Measurements from ENCODE around the gene CEP290.

CEP290 gene

DNA sequence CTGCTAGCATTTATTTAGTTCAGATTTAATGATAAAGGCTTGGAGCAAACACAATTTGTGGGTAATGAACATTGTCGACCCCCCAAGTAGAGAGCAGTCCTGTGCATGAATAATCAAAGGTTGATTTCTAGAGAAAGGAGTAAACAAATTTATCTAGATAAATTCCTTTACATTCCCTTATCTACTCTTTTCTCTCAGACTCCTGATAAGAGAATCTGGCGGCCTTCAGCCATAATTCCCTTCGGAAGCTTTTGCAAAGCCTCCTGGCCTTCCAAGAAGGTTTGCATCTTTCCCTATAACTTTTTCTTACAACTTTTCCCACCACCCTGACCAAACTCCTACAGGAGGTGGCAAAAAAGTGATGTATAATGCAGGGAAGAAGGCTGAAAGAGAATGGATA is 42.3 kb upstream of the CEP290 start:
- H3K4me3 ChIP-seq (ENCODE audit: low read depth, low read length), result no peak overlapping the region
- DNase-seq (ENCODE audit: low read depth), result no peak
- no peak for TF ChIP-seq CTCF (IDR thresholded peaks at IDR 0.05; ENCODE audit: insufficient read depth, low read depth, low read length, missing control alignments)

DNA sequence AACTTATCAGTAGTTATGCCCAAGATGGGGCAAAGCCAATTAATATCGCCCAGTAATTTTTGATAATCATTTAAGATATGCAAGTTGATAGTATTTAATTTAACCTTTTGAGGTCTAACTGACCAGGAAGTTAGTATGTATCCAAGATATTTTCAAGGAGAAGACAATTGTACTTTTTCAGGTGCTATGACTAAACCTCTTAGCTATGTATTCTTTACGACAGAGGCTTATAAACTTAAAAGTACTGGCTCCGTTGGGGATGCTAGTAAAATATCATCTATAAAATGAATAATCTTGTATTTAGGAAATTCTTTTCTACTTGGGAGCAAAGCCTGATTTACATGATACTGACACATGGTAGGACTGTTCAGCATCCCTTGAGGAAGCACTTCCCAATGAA is 40.5 kb upstream of the CEP290 start:
- no peak overlapping the region for H3K4me3 ChIP-seq (ENCODE audit: low read depth, low read length)
- no peak for DNase-seq (ENCODE audit: low read depth)
- no peak for TF ChIP-seq CTCF (IDR thresholded peaks at IDR 0.05; ENCODE audit: insufficient read depth, low read depth, low read length, missing control alignments)

DNA sequence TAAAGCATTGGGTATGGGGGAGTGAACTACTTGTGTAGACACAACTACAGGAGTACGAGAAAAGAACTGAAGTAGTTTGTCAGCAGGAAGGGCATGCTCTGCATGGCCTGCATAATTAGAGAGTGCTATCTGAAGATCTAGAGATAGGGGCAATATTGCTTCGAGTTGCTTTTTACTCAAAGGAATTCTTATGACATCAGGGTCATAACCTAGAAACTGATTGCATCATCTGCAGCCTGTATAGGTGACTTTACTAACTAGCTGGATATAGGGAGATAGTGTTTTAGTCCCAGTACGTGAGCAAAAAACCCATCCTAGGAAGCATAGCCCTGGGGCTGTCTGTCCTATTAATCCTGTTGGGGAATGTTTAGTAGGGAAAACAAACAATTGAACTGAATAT is 40.0 kb upstream of the CEP290 start:
- TF ChIP-seq CTCF (IDR thresholded peaks at IDR 0.05; ENCODE audit: insufficient read depth, low read depth, low read length, missing control alignments), result no peak

DNA sequence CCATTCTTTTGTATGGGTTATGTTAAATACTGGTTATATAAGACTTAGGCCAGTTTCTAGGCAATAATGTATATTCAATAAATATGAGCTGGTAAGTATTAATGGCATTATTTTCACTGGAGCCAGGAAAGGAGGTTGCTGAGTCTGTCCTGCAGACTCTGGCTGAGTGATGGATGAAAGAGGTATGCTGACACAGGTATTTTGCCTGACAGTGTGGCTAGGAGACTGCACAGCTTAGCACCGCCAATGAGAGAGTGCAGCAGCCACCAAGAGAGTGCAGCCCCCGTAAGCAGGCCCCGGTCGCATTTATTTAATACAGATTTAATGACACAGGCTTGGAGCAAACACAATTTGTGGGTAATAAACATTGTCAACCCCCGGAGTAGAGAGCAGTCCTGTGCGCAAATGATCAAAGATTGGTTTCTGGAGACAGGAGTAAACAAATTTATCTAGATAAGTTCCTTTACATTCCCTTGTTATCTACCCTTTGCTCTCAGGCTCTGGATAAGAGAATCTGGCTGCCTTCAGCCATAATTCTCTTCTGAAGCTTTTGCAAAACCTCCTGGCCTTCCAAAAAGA is 37.6 kb upstream of the CEP290 start:
- no peak overlapping the region for H3K4me3 ChIP-seq (ENCODE audit: low read depth, low read length)
- DNase-seq (ENCODE audit: low read depth), result no peak
- no peak for TF ChIP-seq CTCF (IDR thresholded peaks at IDR 0.05; ENCODE audit: insufficient read depth, low read depth, low read length, missing control alignments)

More for the DNA sequence above, 40.0 kb upstream of the CEP290 start:
- H3K4me3 ChIP-seq (ENCODE audit: low read depth, low read length), result no peak overlapping the region
- no peak for DNase-seq (ENCODE audit: low read depth)

- DNase-seq (ENCODE audit: low read depth), result no peak
- no peak overlapping the region for H3K4me3 ChIP-seq (ENCODE audit: low read depth, low read length)
- no peak for TF ChIP-seq CTCF (IDR thresholded peaks at IDR 0.05; ENCODE audit: insufficient read depth, low read depth, low read length, missing control alignments)
These were observed 33.7 kb upstream of the CEP290 start for GRCh38 chr12:88175544-88175943.

DNA sequence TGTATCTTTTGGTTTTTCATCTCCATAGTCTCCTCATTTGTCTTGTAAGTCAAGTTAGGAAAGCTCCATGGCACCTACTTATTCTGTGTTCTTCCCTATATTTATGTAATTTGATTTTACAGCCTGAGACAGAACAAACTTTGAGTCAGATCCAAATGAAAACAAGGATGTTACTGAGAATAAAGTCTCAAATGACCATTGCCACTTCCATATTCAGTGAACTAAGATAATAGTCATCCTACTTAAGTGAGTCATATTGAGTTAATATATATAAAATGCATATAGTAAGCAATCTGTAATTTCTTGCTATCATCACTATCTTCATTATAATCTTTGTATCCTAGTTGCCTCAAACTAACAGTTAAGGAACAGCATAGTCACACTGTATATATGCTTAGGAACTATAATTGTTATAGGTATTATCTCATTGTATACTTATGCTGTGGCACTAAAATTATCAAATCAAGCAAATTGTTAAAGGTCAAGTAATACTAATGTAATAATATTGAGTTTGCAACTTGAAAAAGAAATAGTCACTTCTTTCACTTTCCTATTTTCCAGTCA is 31.0 kb upstream of the CEP290 start:
- H3K4me3 ChIP-seq (ENCODE audit: low read depth, low read length), result no peak overlapping the region
- no peak for TF ChIP-seq CTCF (IDR thresholded peaks at IDR 0.05; ENCODE audit: insufficient read depth, low read depth, low read length, missing control alignments)
- no peak for DNase-seq (ENCODE audit: low read depth)

DNA sequence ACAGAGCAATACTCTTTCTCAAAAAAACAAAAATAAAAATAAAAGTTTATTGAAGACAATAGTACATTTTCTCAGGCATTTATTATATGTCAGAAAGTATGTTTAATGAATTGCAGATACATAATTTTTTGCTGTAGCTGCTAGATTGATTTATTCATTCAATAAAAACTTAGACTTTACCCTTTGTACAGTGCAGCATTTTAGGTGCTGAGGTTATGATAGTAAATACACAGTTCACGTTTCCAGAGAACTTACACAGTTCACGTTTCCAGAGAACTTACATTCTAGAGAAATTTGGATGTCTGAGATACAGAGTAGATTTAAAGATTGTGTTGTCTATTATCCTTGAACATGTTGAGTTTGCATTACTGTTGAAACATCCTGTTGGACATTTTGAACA is 25.5 kb upstream of the CEP290 start:
- no peak for DNase-seq (ENCODE audit: low read depth)
- no peak for TF ChIP-seq CTCF (IDR thresholded peaks at IDR 0.05; ENCODE audit: insufficient read depth, low read depth, low read length, missing control alignments)
- H3K4me3 ChIP-seq (ENCODE audit: low read depth, low read length), result no peak overlapping the region
